ENCODE data around the gene MVK.

- TF ChIP-seq CTCF (IDR thresholded peaks at IDR 0.05 in 4 of 5, conservative IDR thresholded peaks at IDR 0.05 in 1 of 5) (no peak), POLR2A (IDR thresholded peaks at IDR 0.05) (no peak)
Measured at GRCh38 chr12:109619002-109619604, 45.5 kb downstream of the MVK start.

All from gastrocnemius medialis (tissue), 4 donors.